Kidney (tissue), 19 donors: ENCODE measurements around the gene FAHD2B. TPM values are rescaled to one million over a fixed set of nuclear protein-coding genes. Genes with fewer than 3 reads are reported as not detected.
"Not testable (repeated sequence)": the region's sequence is repeated elsewhere in the genome, so short reads cannot be mapped to it uniquely, and the experiment has no call there.

ENCODE experiments used
- DNase-seq, 5 donors: peaks; one replicate each; pipeline ENCODE4 v3.0.0-alpha.2; 2013 to 2020
- FAIRE-seq: peaks from 2 replicates; lab custom pipeline; 2012; peaks lifted over from hg19 to GRCh38; lab: Jason Lieb, UNC
- H3K27ac ChIP-seq, 2 donors: one replicate each; pipeline ENCODE4 v1.7.0; 2013; ENCODE audit warnings: low read depth in 2 of 2, low read length in 2 of 2, inconsistent platforms in 1 of 2
- H3K27me3 ChIP-seq: one replicate; pipeline ENCODE4 v1.7.1; 2013; ENCODE audit warnings: low read length, inconsistent platforms; ENCODE audit not compliant: control insufficient read depth, insufficient read depth
- H3K36me3 ChIP-seq, 3 donors: one replicate each; pipeline versions ENCODE4 v1.7.0 to v1.7.1; 2013; ENCODE audit warnings: low read length in 3 of 3, control low read depth in 1 of 3, inconsistent platforms in 1 of 3; ENCODE audit not compliant: insufficient read depth in 3 of 3, control insufficient read depth in 2 of 3
- H3K4me1 ChIP-seq, 3 donors: one replicate each; pipeline versions ENCODE4 v1.7.0 to v1.7.1; 2013; ENCODE audit warnings: low read length in 3 of 3, inconsistent platforms in 1 of 3, low read depth in 1 of 3; ENCODE audit not compliant: control insufficient read depth in 2 of 3, insufficient read depth in 2 of 3
- H3K4me3 ChIP-seq, 3 donors: one replicate each; pipeline versions ENCODE4 v1.7.0 to v1.8.1; 2013; ENCODE audit warnings: low read length in 3 of 3, control low read depth in 1 of 3, inconsistent platforms in 1 of 3
- H3K9ac ChIP-seq, 3 donors: one replicate each; pipeline versions ENCODE4 v1.7.0 to v1.7.1; 2013; ENCODE audit warnings: low read length in 3 of 3, control low read depth in 1 of 3, inconsistent platforms in 1 of 3
- H3K9me3 ChIP-seq, 3 donors: one replicate each; pipeline versions ENCODE4 v1.7.0 to v1.7.1; 2013; ENCODE audit warnings: low read length in 3 of 3, control low read depth in 1 of 3, inconsistent platforms in 1 of 3; ENCODE audit not compliant: control insufficient read depth in 2 of 3, insufficient read depth in 1 of 3
- intact Hi-C: fragments of 100-400 bp; cut with DNase I; formaldehyde crosslinking; loops from one replicate; pipeline ENCODE4 v1.11.1; 2022
- long read RNA-seq, 10 donors: library from polyadenylated mRNA in 1 of 10; unstranded in 1 of 10; transcript quantifications; one replicate each; pipeline ENCODE4 v2.0.0 and lab custom pipeline, GENCODE V29; 2021 to 2026
- polyA plus RNA-seq: library from polyadenylated mRNA; stranded (reverse); fragments of 350-450 nt; fragmentation: Illumina TruSeq; extraction: RNeasy Lipid Tissue Mini Kit (QIAGEN cat#74804); gene quantifications from one replicate; pipeline ENCODE4 v1.2.3, GENCODE V29; 2014; ENCODE audit warnings: low read depth, low replicate concordance; ENCODE audit not compliant: insufficient read depth
- total RNA-seq: library from RNA; stranded (reverse); fragmentation: NEBNext Ultra II Directional; extraction: Animal tissue kit (Norgen Biotek cat#: 25700); gene quantifications from one replicate; pipeline ENCODE4 v1.2.1, GENCODE V29; 2021
- donor health status: control.
- donor health status: control.
- donor health status: DM: yes; HTN: yes; CAD: no.
- donor health status: Normal renal cell carcinoma (clear cell type).

The FAHD2B gene
- total RNA-seq = 8.8 TPM
- polyA plus RNA-seq = 34.5 TPM
- long read RNA-seq, donor 1, partial matches to known transcripts = 0 of 6 reads
- long read RNA-seq, donor 1, other reads (novel, unspliced or antisense) = 0 of 6 reads
- long read RNA-seq, donor 2, partial matches to known transcripts = 0 of 7 reads
- long read RNA-seq, donor 2, other reads (novel, unspliced or antisense) = 0 of 7 reads
- long read RNA-seq, donor 3, partial matches to known transcripts = 0 of 3 reads
- long read RNA-seq, donor 3, other reads (novel, unspliced or antisense) = 0 of 3 reads
- long read RNA-seq, donor 4 = 0 reads
- long read RNA-seq, donor 5, partial matches to known transcripts = 0 of 1 reads
- long read RNA-seq, donor 5, other reads (novel, unspliced or antisense) = 0 of 1 reads
- long read RNA-seq, donor 6, partial matches to known transcripts = 0 of 3 reads
- long read RNA-seq, donor 6, other reads (novel, unspliced or antisense) = 0 of 3 reads
- long read RNA-seq, donor 7, partial matches to known transcripts = 0 of 7 reads
- long read RNA-seq, donor 7, other reads (novel, unspliced or antisense) = 5 of 7 reads
- long read RNA-seq, donor 8, partial matches to known transcripts = 12 of 15 reads
- long read RNA-seq, donor 8, other reads (novel, unspliced or antisense) = 0 of 15 reads
- long read RNA-seq, donor 9, partial matches to known transcripts = 0 of 1 reads
- long read RNA-seq, donor 9, other reads (novel, unspliced or antisense) = 0 of 1 reads
- long read RNA-seq, donor 10, partial matches to known transcripts = 5 of 13 reads
- long read RNA-seq, donor 10, other reads (novel, unspliced or antisense) = 0 of 13 reads

DNA sequence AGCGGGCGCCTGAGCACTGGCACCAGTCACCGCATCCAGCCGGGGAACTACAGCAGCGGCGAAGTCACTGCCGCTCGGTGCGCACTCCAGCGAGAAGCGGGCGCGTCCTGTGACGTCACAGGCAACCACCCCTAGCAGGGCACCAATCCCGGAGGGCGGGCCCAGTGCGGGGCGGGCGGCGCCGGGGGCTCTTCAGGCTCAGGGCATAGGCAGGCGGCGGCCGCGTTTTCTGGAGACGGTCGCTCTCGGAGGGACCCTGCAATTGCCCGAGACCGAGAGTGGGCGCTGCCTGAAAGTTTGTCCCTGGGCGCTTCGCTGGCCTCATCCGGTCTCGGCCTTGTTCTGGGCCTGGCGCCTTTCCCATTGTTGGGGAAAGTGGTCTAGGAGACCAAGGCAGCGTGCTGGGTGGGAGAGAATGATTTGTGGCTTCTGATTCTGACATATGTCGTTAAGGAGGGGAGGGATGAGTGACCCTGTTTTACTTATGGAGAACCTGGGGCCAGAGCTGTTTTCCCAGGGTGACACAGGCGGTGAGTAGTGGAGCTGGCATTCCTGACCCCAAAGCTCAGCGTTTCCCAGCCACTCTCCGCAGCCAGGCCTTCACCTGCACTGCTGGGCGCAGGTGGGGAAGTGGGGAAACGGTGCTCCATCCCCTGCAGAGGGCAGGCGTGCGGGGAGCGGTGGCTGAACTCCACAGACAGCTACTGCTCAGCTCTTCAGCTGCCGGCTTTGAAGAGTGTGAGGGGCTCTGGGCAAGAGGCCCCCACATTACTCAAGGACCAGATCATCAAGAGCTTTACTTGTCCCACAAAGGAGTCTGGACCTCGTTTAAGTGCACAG, at the start of gene FAHD2B:
Gene FAHD2B (minus strand): TSS at position 111 of the 840 bp plus-strand sequence. CDS start 3,176 bp downstream, outside the sequence.
- H3K36me3 ChIP-seq, H3K4me1 ChIP-seq, intact Hi-C loops, H3K27ac ChIP-seq, FAIRE-seq, H3K27me3 ChIP-seq, H3K9ac ChIP-seq, H3K9me3 ChIP-seq: not testable (repeated sequence)
- peak; percentile 83 to 95 (median 84) for DNase-seq
- H3K4me3 ChIP-seq = peak within 1 kb of the TSS in 1 of 3 donors; percentile 39

DNA sequence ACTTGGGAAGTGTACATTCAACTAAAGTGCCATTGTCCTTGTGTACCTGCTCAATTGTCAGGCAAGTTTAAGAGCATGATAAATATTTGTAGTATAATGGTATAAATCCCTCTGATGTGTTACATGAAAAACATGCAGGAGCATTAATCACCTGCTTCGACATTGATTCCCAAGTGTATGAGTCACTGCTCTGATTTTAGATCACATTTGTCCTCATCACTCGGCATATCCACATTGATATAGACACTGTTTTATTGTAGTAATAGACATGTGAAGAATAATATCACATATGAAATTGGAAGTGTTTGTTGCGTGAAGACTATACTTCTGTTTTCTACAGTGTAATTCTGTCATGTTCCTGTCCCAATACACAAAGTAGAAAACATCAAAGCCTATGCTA, 49.3 kb upstream of the FAHD2B start:
- H3K27me3 ChIP-seq, H3K9ac ChIP-seq, intact Hi-C loops, H3K4me1 ChIP-seq, H3K4me3 ChIP-seq, H3K27ac ChIP-seq, DNase-seq, FAIRE-seq, H3K36me3 ChIP-seq, H3K9me3 ChIP-seq: not testable (repeated sequence)

DNA sequence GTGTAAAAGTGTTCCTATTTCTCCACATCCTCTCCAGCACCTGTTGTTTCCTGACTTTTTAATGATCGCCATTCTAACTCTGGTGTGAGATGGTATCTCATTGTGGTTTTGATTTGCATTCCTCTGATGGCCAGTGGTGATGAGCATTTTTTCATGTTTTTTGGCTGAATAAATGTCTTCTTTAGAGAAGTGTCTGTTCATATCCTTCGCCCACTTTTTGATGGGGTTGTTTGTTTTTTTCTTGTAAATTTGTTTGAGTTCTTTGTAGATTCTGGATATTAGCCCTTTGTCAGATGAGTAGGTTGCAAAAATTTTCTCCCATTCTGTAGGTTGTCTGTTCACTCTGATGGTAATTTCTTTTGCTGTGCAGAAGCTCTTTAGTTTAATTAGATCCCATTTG, 34.4 kb upstream of the FAHD2B start:
- H3K4me3 ChIP-seq, H3K36me3 ChIP-seq, H3K4me1 ChIP-seq, H3K9ac ChIP-seq, intact Hi-C loops, H3K27ac ChIP-seq, H3K9me3 ChIP-seq, H3K27me3 ChIP-seq, DNase-seq, FAIRE-seq: not testable (repeated sequence)

DNA sequence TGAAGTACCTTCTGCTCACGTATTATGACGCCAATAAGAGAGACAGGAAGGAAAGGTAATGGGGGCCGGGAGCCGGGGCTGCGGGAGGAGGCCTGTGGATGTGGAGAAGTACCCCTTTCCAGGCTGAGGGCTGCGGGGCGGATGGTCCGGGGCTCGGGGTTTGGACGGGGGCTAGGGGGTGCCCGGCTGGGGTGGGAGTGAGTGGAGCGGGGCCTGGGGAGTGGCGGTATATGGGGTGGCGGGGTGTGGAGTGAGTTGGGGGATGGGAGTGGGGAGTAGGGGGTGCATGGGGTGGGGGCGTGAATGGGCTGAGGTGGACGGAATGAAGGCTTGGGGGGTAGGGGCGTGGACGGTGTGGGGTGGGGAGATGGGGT, 19.2 kb upstream of the FAHD2B start:
- H3K4me1 ChIP-seq, H3K9me3 ChIP-seq, H3K36me3 ChIP-seq, FAIRE-seq, intact Hi-C loops, H3K27me3 ChIP-seq: not testable (repeated sequence)
- peak overlapping the region; percentile 74 to 87 (median 83) for H3K4me3 ChIP-seq
- H3K27ac ChIP-seq = peak overlapping the region in 1 of 2 donors; percentile 69
- H3K9ac ChIP-seq = peak overlapping the region in 2 of 3 donors; percentile 55 to 73
- DNase-seq = peak in 2 of 5 donors; percentile 59 to 81

DNA sequence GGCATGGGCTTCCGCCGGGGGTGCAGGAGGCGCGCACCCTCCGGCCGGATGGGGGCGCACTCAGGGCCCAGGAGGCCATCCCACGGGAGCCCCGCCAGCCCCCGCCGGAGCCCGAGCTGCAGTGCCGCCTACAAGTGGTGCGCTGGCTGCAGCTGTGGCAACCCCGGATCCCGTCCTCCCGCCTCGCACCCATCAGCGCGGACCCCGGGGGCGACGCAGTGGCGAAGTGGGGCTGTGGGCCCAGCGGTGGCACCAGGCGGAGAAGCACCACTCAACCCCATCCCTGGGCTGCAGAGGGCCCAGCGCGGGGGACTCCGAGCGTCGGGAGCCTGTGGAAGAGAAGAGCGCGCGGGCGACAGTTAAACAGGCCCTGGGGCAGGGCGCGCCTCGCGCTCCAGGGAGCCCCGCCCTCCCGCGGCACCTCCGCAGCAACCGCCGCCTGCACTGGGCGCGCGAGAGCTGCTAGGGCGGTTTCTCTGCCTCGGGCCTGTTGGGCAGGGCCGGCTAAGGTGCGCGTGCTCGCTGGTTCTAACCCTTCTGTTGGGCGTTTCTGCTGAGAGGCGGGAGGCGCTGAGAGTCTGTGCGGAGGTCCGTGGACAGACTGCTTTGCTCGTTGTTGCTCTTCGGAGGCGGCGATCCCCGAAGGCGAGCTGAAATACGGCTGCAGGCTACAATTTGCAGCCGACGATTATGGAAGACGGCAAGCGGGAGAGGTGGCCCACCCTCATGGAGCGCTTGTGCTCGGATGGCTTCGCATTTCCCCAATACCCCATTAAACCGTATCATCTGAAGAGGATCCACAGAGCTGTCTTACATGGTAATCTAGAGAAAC, 18.6 kb upstream of the FAHD2B start, which contains the start of gene ANKRD36:
Gene ANKRD36 (plus strand): TSS at position 104 of the 832 bp plus-strand sequence. CDS start 587 bp downstream, at position 691.
- FAIRE-seq, H3K27me3 ChIP-seq, H3K4me1 ChIP-seq, H3K9me3 ChIP-seq, intact Hi-C loops, H3K36me3 ChIP-seq: not testable (repeated sequence)
- H3K9ac ChIP-seq = peak within 1 kb of the TSS; percentile 69 to 73 (median 71)
- peak within 1 kb of the TSS; percentile 80 to 86 for H3K27ac ChIP-seq
- DNase-seq = peak; percentile 88 to 94 (median 93)
- H3K4me3 ChIP-seq = peak within 1 kb of the TSS; percentile 74 to 87 (median 83)
